ENCODE results near the gene SPEM3. TPM values are rescaled to one million over a fixed set of nuclear protein-coding genes. Genes with fewer than 3 reads are reported as not detected.
A peak's percentile ranks its signal among the peaks of the same experiment; 100 is the strongest.

Gene SPEM3
- total RNA-seq, 1 donor from 2014 or later, result not detected

DNA sequence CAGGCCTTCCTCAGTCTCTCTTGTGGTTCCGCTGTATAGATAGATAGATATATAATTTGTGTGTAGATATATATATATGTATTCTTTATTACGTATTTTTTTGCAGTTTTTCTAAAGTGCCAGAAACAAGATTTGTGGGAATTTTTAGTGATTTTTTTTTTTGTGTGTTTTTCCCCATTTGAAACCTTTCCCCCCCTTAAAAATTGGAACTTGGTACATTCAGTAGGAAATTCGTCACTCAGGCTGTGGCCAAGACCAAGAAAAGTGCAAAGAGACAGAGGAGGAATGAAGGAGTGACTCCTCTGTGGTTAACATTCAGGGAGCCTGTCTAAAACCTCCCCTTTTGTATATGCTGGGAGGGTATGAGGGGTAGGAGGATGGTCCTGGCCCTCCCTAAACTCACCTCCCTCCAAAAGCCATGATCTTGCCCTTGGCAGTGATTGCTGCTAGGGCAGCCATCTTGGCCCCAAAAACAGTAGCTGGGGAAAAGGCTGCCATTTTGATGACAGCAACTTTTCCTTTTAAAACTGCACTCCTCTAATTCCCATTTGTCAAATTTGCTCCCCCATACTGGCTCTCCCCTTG, 31.4 kb downstream of the SPEM3 start:
- Mint-ChIP-seq H3K27ac (ENCODE audit: unreplicated experiment) (no peak overlapping the region), H3K4me1 (peaks cover 12% of the 10 kb centered on the region), H3K9me3 (no peaks in the 10 kb centered on the region), H3K36me3 (ENCODE audit: low read depth) (peaks cover 2% of the 10 kb centered on the region), H3K4me3 (peak overlapping the region; percentile 61), H3K27me3 (ENCODE audit: low read depth) (no peaks in the 10 kb centered on the region)
- DNase-seq (ENCODE audit: low read depth, low spot score), result no peak
- TF ChIP-seq, protein P1, sequence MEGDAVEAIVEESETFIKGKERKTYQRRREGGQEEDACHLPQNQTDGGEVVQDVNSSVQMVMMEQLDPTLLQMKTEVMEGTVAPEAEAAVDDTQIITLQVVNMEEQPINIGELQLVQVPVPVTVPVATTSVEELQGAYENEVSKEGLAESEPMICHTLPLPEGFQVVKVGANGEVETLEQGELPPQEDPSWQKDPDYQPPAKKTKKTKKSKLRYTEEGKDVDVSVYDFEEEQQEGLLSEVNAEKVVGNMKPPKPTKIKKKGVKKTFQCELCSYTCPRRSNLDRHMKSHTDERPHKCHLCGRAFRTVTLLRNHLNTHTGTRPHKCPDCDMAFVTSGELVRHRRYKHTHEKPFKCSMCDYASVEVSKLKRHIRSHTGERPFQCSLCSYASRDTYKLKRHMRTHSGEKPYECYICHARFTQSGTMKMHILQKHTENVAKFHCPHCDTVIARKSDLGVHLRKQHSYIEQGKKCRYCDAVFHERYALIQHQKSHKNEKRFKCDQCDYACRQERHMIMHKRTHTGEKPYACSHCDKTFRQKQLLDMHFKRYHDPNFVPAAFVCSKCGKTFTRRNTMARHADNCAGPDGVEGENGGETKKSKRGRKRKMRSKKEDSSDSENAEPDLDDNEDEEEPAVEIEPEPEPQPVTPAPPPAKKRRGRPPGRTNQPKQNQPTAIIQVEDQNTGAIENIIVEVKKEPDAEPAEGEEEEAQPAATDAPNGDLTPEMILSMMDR (conservative IDR thresholded peaks at IDR 0.05), result no peak

DNA sequence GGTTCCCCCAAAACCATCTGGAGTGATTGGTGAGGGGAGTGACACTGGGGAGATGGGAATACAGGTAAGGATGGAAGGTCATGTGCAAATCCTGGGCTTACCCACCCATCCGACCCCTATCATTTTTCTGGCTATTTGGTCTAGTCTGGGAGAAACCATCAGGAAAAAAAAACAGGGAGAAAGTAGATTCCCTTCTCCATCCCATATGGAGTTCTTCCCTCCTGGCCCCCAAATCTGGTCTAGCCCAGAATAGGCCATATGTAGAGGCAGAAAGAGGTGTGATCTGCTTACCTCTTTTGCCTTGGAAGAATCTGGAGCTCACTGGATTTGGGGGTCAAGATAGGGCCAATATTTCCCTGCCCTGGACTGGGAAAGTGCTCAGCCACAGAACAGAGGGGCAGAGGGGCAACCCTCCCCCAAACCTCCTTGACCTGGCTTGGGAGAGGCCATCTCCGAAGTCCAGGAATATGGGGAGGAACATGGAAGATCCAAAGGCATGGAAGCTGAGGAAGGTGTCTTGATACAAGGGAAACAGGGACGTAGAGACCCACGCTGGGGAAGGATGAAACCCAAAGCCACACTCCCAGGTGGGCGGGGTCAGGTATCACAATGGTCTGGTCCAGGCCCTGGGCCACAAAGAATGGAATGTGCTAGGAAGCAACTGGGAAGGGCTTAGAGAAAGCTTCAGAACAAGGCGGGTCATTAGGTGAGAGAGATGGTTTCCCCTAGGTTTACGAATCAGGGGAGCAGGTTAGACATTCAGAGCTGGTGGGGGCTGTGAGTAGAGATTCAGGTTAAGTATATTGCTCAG, 32.4 kb downstream of the SPEM3 start:
- Mint-ChIP-seq H3K27ac (ENCODE audit: unreplicated experiment) (no peak overlapping the region), H3K36me3 (ENCODE audit: low read depth) (peaks cover 2% of the 10 kb centered on the region), H3K4me1 (peaks cover 6% of the 10 kb centered on the region), H3K9me3 (no peaks in the 10 kb centered on the region), H3K27me3 (ENCODE audit: low read depth) (no peaks in the 10 kb centered on the region), H3K4me3 (no peak overlapping the region)
- TF ChIP-seq, protein P1 (conservative IDR thresholded peaks at IDR 0.05), result no peak
- no peak for DNase-seq (ENCODE audit: low read depth, low spot score)

DNA sequence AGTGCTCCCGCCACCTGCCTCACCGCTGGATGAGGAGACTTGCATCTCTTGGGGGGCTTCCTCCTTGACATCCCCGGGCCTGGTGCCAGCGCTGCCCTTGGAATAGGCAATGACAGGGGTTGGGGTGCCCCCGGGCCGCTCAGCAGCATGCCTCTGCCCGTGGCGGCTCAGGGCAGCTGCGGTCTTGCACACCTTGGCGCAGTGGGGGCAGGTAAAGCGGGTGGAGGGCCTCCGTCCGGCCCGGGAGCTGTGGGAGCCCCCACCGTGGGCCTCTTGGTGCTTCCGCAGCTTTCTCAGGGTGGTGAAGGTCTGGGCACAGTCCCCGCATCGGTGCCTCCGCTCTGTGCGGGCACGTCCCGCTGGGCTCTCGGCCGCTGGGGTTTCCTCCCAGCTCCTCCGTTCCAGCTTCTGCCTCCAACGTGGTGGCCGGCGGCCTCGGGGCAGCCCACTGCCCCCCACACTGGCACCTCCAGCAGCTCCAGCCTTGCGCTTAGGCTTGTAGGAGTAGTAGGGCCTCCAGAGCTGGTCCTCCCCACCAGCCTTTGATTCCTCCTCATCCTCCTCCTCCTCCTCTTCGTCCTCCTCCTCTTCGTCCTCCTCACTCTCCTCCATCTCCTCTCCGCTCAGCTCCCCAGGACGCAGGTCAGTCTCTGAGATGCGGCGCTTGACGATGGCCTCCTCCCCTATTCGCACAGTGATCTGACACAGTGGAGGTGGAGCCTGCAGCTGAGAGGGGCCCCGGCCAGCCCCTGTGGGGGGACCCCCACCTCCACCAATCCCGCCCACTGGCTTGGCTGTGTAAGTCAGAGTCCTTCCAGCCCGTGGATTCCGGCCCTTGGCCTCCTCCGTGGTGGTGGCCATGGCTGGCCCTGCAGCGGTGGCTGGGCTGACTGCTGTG, 34.1 kb downstream of the SPEM3 start:
- DNase-seq (ENCODE audit: low read depth, low spot score), result no peak
- Mint-ChIP-seq H3K27ac (ENCODE audit: unreplicated experiment) (no peak overlapping the region), H3K4me1 (peaks cover 17% of the 10 kb centered on the region), H3K4me3 (no peak overlapping the region), H3K9me3 (no peaks in the 10 kb centered on the region), H3K27me3 (ENCODE audit: low read depth) (no peaks in the 10 kb centered on the region), H3K36me3 (ENCODE audit: low read depth) (peaks cover 2% of the 10 kb centered on the region)
- TF ChIP-seq, protein P1 (conservative IDR thresholded peaks at IDR 0.05), result no peak

DNA sequence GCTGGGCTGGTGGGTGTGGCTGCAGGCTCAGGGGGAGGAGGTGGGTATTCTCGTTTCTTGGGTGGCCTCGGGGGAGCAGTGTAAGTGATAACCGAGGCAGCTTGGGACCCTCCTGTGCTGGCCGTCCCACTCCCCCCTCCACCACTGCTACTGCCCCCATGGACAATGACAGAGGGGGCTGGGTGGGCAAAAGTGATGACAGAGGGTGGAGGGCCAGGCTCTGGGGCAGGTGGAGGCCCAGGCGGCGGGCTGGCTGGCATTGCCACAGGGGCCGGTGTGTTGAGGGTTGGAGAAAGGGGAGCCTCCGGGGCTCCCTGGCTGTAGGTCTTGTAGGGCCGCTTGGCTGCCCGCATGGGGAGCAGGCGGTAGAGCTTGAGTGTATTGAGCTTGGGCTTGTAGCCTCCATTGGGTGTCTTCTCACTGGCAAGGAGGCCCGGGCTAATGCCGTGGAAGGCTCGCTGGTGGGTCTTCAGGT, 34.8 kb downstream of the SPEM3 start:
- no peaks in the 10 kb centered on the region for H3K27me3 Mint-ChIP-seq (ENCODE audit: low read depth)
- no peak overlapping the region for H3K4me3 Mint-ChIP-seq
- H3K4me1 Mint-ChIP-seq, result peaks cover 19% of the 10 kb centered on the region
- TF ChIP-seq, protein P1 (conservative IDR thresholded peaks at IDR 0.05), result no peak
- H3K36me3 Mint-ChIP-seq (ENCODE audit: low read depth), result peaks cover 2% of the 10 kb centered on the region
- no peak overlapping the region for H3K27ac Mint-ChIP-seq (ENCODE audit: unreplicated experiment)
- no peaks in the 10 kb centered on the region for H3K9me3 Mint-ChIP-seq
- DNase-seq (ENCODE audit: low read depth, low spot score), result no peak

DNA sequence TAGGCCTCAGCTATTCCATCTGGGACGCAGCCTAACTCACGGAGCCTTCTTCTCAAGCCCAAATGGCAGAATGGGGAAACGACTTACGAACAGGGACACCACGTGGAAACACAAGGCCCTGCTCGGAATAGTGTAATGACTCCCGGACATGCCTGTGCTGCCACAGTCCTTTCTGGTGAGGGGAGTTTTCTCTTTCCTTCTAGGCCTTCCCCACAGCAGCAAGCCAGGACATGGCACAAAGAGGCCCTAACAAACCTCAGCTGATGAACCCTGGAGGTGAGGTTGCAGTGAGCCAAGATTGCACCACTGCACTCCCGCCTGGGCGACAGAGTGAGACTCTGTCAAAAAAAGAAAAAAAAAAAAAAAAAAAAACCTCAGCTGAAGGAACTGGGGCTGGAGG, 35.4 kb downstream of the SPEM3 start:
- peaks cover 19% of the 10 kb centered on the region for H3K4me1 Mint-ChIP-seq
- TF ChIP-seq, protein P1 (conservative IDR thresholded peaks at IDR 0.05), result no peak
- no peak overlapping the region for H3K4me3 Mint-ChIP-seq
- DNase-seq (ENCODE audit: low read depth, low spot score), result no peak
- H3K27me3 Mint-ChIP-seq (ENCODE audit: low read depth), result no peaks in the 10 kb centered on the region
- no peaks in the 10 kb centered on the region for H3K9me3 Mint-ChIP-seq
- H3K27ac Mint-ChIP-seq (ENCODE audit: unreplicated experiment), result no peak overlapping the region
- peaks cover 2% of the 10 kb centered on the region for H3K36me3 Mint-ChIP-seq (ENCODE audit: low read depth)

All from neural crest cell (in vitro differentiated cells).